HepG2 (cell line): Measurements from ENCODE around the gene KIF22. TPM values are rescaled to one million over a fixed set of nuclear protein-coding genes. Genes with fewer than 3 reads are reported as not detected.

Experiments used
- AHR ChIP-seq: IDR thresholded peaks from 2 replicates; pipeline ENCODE4 v1.6.1; 2018; ENCODE audit warnings: missing genetic modification reagents, missing compliant biosample characterization
- BORCS8-MEF2B ChIP-seq: sonication (generic); formaldehyde crosslinking; IDR thresholded peaks from 2 replicates; pipeline ENCODE4 v1.8.0; 2022; ENCODE audit warnings: mild to moderate bottlenecking, missing genetic modification reagents
- EED ChIP-seq: sonication (generic); formaldehyde crosslinking; IDR thresholded peaks from 2 replicates; pipeline ENCODE4 v1.5.0; 2020; ENCODE audit warnings: mild to moderate bottlenecking, missing genetic modification reagents
- HIC2 ChIP-seq: sonication (generic); formaldehyde crosslinking; IDR thresholded peaks from 2 replicates; pipeline ENCODE4 v1.9.0; 2022; ENCODE audit warnings: low read depth, missing genetic modification reagents
- MBD4 ChIP-seq: IDR thresholded peaks from 2 replicates; pipeline ENCODE4 v1.6.1; 2012; ENCODE audit warnings: low read length, inconsistent platforms, borderline replicate concordance
- NR2C2 ChIP-seq: sonication (generic); formaldehyde crosslinking; IDR thresholded peaks from 2 replicates; pipeline ENCODE4 v1.4.0; 2020; ENCODE audit warnings: missing genetic modification reagents, mild to moderate bottlenecking, moderate library complexity, borderline replicate concordance
- POLR2G ChIP-seq: fragments of 200-400 bp; formaldehyde crosslinking; IDR thresholded peaks from 2 replicates; pipeline ENCODE4 v1.6.1; 2018; ENCODE audit warnings: mild to moderate bottlenecking, low read depth, low read length, moderate library complexity
- RBM22 ChIP-seq: fragments of 200-400 bp; formaldehyde crosslinking; optimal IDR thresholded peaks from 2 replicates; pipeline ENCODE3; 2017; ENCODE audit warnings: mild to moderate bottlenecking, low read length, moderate library complexity
- SNAPC2 ChIP-seq: sonication (generic); formaldehyde crosslinking; IDR thresholded peaks from 2 replicates; pipeline ENCODE4 v1.8.1; 2022; ENCODE audit warnings: mild to moderate bottlenecking, missing genetic modification reagents
- ZBTB25 ChIP-seq: IDR thresholded peaks from 2 replicates; pipeline ENCODE4 v1.6.1; 2018; ENCODE audit warnings: missing genetic modification reagents
- ZBTB3 ChIP-seq: sonication (generic); formaldehyde crosslinking; IDR thresholded peaks from 2 replicates; pipeline ENCODE4 v1.4.0; 2020; ENCODE audit warnings: low read depth, mild to moderate bottlenecking, moderate library complexity, missing genetic modification reagents, borderline replicate concordance
- ZC3H13 ChIP-seq: sonication (generic); formaldehyde crosslinking; IDR thresholded peaks from 2 replicates; pipeline ENCODE4 v1.8.1; 2023; ENCODE audit warnings: mild to moderate bottlenecking, missing genetic modification reagents, moderate library complexity
- ZFY ChIP-seq: sonication (generic); formaldehyde crosslinking; IDR thresholded peaks from 2 replicates; pipeline ENCODE4 v1.4.0; 2020; ENCODE audit warnings: missing genetic modification reagents
- ZNF296 ChIP-seq: sonication (generic); formaldehyde crosslinking; conservative IDR thresholded peaks from 2 replicates; pipeline ENCODE4 v1.5.0; 2020; ENCODE audit warnings: mild to moderate bottlenecking, missing genetic modification reagents
- ZNF333 ChIP-seq: sonication (generic); formaldehyde crosslinking; IDR thresholded peaks from 2 replicates; pipeline ENCODE4 v1.4.0; 2020; ENCODE audit warnings: mild to moderate bottlenecking, missing genetic modification reagents, borderline replicate concordance
- polyA plus RNA-seq, 8 experiments: library from polyadenylated mRNA; depleted of rRNA in 3 of 8; stranded (reverse) in 7 of 8; unstranded in 1 of 8; fragments of >200 nt; fragmentation: Illumina TruSeq in 4 of 8; extraction: Trizol in 4 of 8; gene quantifications; 2 replicates each; pipeline versions ENCODE4 v1.2.1 to v1.2.3, GENCODE V29; 2011 to 2016; ENCODE audit warnings: low read depth in 4 of 8, missing spikeins in 1 of 8, mixed read lengths in 1 of 8; ENCODE audit not compliant: insufficient read depth in 1 of 8
- total RNA-seq, 5 experiments: library from RNA; depleted of rRNA; stranded (reverse); fragments of >200 nt; fragmentation: Illumina TruSeq; extraction: Trizol; gene quantifications; 2 replicates each; pipeline ENCODE4 v1.2.3, GENCODE V29; 2016; ENCODE audit warnings: low read depth in 1 of 5
- TF ChIP-seq, protein P1 (sequence below): sonication (generic); formaldehyde crosslinking; IDR thresholded peaks from 2 replicates; pipeline ENCODE4 v1.4.0; 2020; ENCODE audit warnings: missing genetic modification reagents, borderline replicate concordance

The KIF22 gene
- total and polyA plus RNA-seq, 2 of the 13 experiments (the other 11 are each of a cell fraction or from before 2014, with no cell fraction given) = 95.8 to 118 TPM

DNA sequence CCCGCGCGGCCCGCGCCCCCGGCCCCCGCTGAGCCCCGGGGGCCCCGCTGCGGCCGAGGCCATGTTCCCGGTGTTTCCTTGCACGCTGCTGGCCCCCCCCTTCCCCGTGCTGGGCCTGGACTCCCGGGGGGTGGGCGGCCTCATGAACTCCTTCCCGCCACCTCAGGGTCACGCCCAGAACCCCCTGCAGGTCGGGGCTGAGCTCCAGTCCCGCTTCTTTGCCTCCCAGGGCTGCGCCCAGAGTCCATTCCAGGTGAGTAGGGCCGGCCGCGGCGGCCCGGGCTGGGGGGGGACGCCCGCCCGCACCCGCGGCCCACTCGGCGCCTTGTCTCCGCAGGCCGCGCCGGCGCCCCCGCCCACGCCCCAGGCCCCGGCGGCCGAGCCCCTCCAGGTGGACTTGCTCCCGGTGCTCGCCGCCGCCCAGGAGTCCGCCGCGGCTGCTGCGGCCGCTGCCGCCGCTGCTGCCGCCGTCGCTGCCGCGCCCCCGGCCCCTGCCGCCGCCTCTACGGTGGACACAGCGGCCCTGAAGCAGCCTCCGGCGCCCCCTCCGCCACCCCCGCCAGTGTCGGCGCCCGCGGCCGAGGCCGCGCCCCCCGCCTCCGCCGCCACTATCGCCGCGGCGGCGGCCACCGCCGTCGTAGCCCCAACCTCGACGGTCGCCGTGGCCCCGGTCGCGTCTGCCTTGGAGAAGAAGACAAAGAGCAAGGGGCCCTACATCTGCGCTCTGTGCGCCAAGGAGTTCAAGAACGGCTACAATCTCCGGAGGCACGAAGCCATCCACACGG is 16.3 kb downstream of the KIF22 start (continued):
- TF ChIP-seq, protein P1, sequence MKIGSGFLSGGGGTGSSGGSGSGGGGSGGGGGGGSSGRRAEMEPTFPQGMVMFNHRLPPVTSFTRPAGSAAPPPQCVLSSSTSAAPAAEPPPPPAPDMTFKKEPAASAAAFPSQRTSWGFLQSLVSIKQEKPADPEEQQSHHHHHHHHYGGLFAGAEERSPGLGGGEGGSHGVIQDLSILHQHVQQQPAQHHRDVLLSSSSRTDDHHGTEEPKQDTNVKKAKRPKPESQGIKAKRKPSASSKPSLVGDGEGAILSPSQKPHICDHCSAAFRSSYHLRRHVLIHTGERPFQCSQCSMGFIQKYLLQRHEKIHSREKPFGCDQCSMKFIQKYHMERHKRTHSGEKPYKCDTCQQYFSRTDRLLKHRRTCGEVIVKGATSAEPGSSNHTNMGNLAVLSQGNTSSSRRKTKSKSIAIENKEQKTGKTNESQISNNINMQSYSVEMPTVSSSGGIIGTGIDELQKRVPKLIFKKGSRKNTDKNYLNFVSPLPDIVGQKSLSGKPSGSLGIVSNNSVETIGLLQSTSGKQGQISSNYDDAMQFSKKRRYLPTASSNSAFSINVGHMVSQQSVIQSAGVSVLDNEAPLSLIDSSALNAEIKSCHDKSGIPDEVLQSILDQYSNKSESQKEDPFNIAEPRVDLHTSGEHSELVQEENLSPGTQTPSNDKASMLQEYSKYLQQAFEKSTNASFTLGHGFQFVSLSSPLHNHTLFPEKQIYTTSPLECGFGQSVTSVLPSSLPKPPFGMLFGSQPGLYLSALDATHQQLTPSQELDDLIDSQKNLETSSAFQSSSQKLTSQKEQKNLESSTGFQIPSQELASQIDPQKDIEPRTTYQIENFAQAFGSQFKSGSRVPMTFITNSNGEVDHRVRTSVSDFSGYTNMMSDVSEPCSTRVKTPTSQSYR (CRISPR knock-in tag) = peak; percentile 28; the same call in 1 of the 2 replicates
- no peak for TF ChIP-seq ZC3H13 (CRISPR knock-in tag)
- TF ChIP-seq SNAPC2 (CRISPR knock-in tag) = no peak
- TF ChIP-seq MBD4 = no peak
- TF ChIP-seq NR2C2 (CRISPR knock-in tag) = 0 out of 2 replicates have a peak, but pooled peaks have one; percentile 33
- peak; percentile 81 for TF ChIP-seq ZFY (CRISPR knock-in tag)
- no peak for TF ChIP-seq RBM22
- no peak for TF ChIP-seq EED
- 0 out of 2 replicates have a peak, but pooled peaks have one; percentile 39 for TF ChIP-seq BORCS8-MEF2B
- TF ChIP-seq ZNF333 (CRISPR knock-in tag) = no peak
- TF ChIP-seq ZBTB3 (CRISPR knock-in tag) = no peak
- no peak for TF ChIP-seq HIC2 (CRISPR knock-in tag)
- TF ChIP-seq POLR2G = peak; percentile 74
- TF ChIP-seq ZBTB25 = peak; percentile 81
- no peak for TF ChIP-seq ZNF296 (CRISPR knock-in tag)
- TF ChIP-seq AHR (CRISPR knock-in tag) = peak; percentile 65; the same call in 1 of the 2 replicates
